HepG2 (cell line): Measurements from ENCODE around the gene KCTD8. TPM values are rescaled to one million over a fixed set of nuclear protein-coding genes. Genes with fewer than 3 reads are reported as not detected.

Experiments
- ATAC-seq: fragments of 200-7000 bp; cut with Tn5 transposase; 3 replicates; pipeline ENCODE4 v1.9.1; 2020; ENCODE audit warnings: mild to moderate bottlenecking, moderate library complexity
- BruUV-seq: library from RNA; stranded (reverse); fragments of 400-500 nt; replicated peaks from 2 replicates; lab custom pipeline; 2021; lab: Mats Ljungman, UMichigan
- CTCF ChIA-PET: fragments of 300-600 bp; formaldehyde crosslinking; extraction: SDS; loops from one replicate; lab custom pipeline; 2021; ENCODE audit warnings: low total read pairs, inconsistent platforms, low intra/inter-chr PET ratio; lab: Yijun Ruan, JAX
- POLR2A ChIA-PET: fragments of 350-600 bp; sonication (Branson Sonifier 250); formaldehyde crosslinking; loops from one replicate; lab custom pipeline; 2020; ENCODE audit warnings: antibody characterized with exemption, inconsistent platforms; lab: Yijun Ruan, JAX
- DNase-seq: peaks from one replicate; pipeline ENCODE4 v3.0.0-alpha.2; 2015; ENCODE audit warnings: low spot score
- FAIRE-seq: peaks from 3 replicates; lab custom pipeline; 2011; peaks lifted over from hg19 to GRCh38; lab: Jason Lieb, UNC
- H2AFZ ChIP-seq: one replicate; pipeline ENCODE4 v1.6.1; 2011; ENCODE audit warnings: low read length, inconsistent platforms
- H3K27ac ChIP-seq: fragments of 300-600 bp; 3 replicates; pipeline ENCODE4 v1.8.0; 2011; ENCODE audit warnings: mixed run types, mild to moderate bottlenecking, mixed read lengths, low read length, inconsistent platforms; ENCODE audit not compliant: insufficient read depth; ENCODE audit errors: extremely low read length
- H3K27me3 ChIP-seq, 2 experiments: fragments of 200-600 bp in 1 of 2; 2 replicates in 1 of 2; 3 replicates in 1 of 2; pipeline versions ENCODE4 v1.6.0 to v1.8.0; 2011; ENCODE audit warnings: low read length in 2 of 2, mild to moderate bottlenecking in 2 of 2, moderate library complexity in 2 of 2, inconsistent platforms in 1 of 2; ENCODE audit not compliant: insufficient read depth in 2 of 2, control insufficient read depth in 1 of 2
- H3K36me3 ChIP-seq, 2 experiments: fragments of 200-600 bp in 1 of 2; replicated peaks in 1 of 2; 2 replicates in 1 of 2; 3 replicates in 1 of 2; pipeline versions ENCODE4 v1.5.1 to v1.8.0; 2011; ENCODE audit warnings: low read length in 2 of 2, inconsistent platforms in 1 of 2; ENCODE audit not compliant: insufficient read depth in 2 of 2, control insufficient read depth in 1 of 2
- H3K4me1 ChIP-seq: 2 replicates; pipeline ENCODE4 v1.5.1; 2012; ENCODE audit warnings: low read length, inconsistent platforms; ENCODE audit not compliant: insufficient read depth
- H3K4me2 ChIP-seq: 2 replicates; pipeline ENCODE4 v1.6.0; 2011; ENCODE audit warnings: low read depth, low read length, inconsistent platforms
- H3K4me3 ChIP-seq, 3 experiments: fragments of 200-600 bp in 1 of 3; sonication (generic), shearing (Covaris generic) in 1 of 3; replicated peaks in 1 of 3; 2 replicates each; pipeline ENCODE4 v1.5.1; 2011 to 2016; ENCODE audit warnings: low read length in 3 of 3, inconsistent platforms in 2 of 3, low read depth in 2 of 3, mild to moderate bottlenecking in 2 of 3, control low read depth in 1 of 3, mixed read lengths in 1 of 3; ENCODE audit not compliant: insufficient read depth in 1 of 3
- H3K79me2 ChIP-seq: one replicate; pipeline ENCODE4 v1.6.1; 2011; ENCODE audit warnings: low read length, inconsistent platforms; ENCODE audit not compliant: insufficient read depth
- H3K9ac ChIP-seq: 2 replicates; pipeline ENCODE4 v1.6.0; 2011; ENCODE audit warnings: mild to moderate bottlenecking, low read depth, low read length, inconsistent platforms; ENCODE audit not compliant: insufficient read depth
- H3K9me3 ChIP-seq: 2 replicates; pipeline ENCODE4 v1.5.1; 2012; ENCODE audit warnings: mild to moderate bottlenecking, low read length
- H4K20me1 ChIP-seq: 2 replicates; pipeline ENCODE4 v1.6.0; 2011; ENCODE audit warnings: inconsistent platforms, mild to moderate bottlenecking, low read length, moderate library complexity; ENCODE audit not compliant: insufficient read depth
- CERS6 ChIP-seq: sonication (generic); formaldehyde crosslinking; IDR thresholded peaks from 2 replicates; pipeline ENCODE4 v1.5.0; 2020; ENCODE audit warnings: missing genetic modification reagents
- HHEX ChIP-seq: IDR thresholded peaks from 2 replicates; pipeline ENCODE4 v1.6.1; 2016; ENCODE audit warnings: control low read depth
- IRX3 ChIP-seq: sonication (generic); formaldehyde crosslinking; IDR thresholded peaks from 2 replicates; pipeline ENCODE4 v1.8.1; 2023; ENCODE audit warnings: mild to moderate bottlenecking, low read depth, missing genetic modification reagents, borderline replicate concordance
- JUN ChIP-seq: sonication (generic); formaldehyde crosslinking; IDR thresholded peaks from 2 replicates; pipeline ENCODE4 v1.4.0; 2020; ENCODE audit warnings: mild to moderate bottlenecking, missing genetic modification reagents
- MTF2 ChIP-seq: sonication (generic); formaldehyde crosslinking; IDR thresholded peaks from 2 replicates; pipeline ENCODE4 v1.5.0; 2020; ENCODE audit warnings: missing genetic modification reagents, borderline replicate concordance
- NFIC ChIP-seq: IDR thresholded peaks from 2 replicates; pipeline ENCODE4 v1.6.1; 2012; ENCODE audit warnings: mild to moderate bottlenecking, low read length, inconsistent platforms
- SMC3 ChIP-seq: IDR thresholded peaks from 2 replicates; pipeline ENCODE4 v1.6.1; 2011; ENCODE audit warnings: low read length, improper control_type of control experiment
- SNRNP70 ChIP-seq: fragments of 200-400 bp; formaldehyde crosslinking; IDR thresholded peaks from 2 replicates; pipeline ENCODE4 v1.6.1; 2017; ENCODE audit warnings: mild to moderate bottlenecking, low read depth, low read length, moderate library complexity
- ZKSCAN5 ChIP-seq: sonication (generic); formaldehyde crosslinking; IDR thresholded peaks from 2 replicates; pipeline ENCODE4 v1.5.1; 2020; ENCODE audit warnings: mild to moderate bottlenecking, missing genetic modification reagents
- ZNF607 ChIP-seq: sonication (generic); formaldehyde crosslinking; IDR thresholded peaks from 2 replicates; pipeline ENCODE4 v1.5.1; 2020; ENCODE audit warnings: missing genetic modification reagents, mild to moderate bottlenecking, borderline replicate concordance
- ZNF747 ChIP-seq: sonication (generic); formaldehyde crosslinking; IDR thresholded peaks from 2 replicates; pipeline ENCODE4 v1.8.1; 2023; ENCODE audit warnings: missing genetic modification reagents, mild to moderate bottlenecking, borderline replicate concordance
- WGBS: methylation state at CpG from one replicate; pipeline ENCODE4 v1.1.6; 2017; ENCODE audit warnings: low lambda C conversion rate; 5-methylcytosine and 5-hydroxymethylcytosine counted together
- in situ Hi-C: cut with HindIII; loops from 2 replicates; pipeline ENCODE4 v1.10.0; 2017; ENCODE audit warnings: low pct_unique_long_range_greater_than_20kb; ENCODE audit not compliant: extremely low pct_ligation_motif_present
- intact Hi-C: fragments of 100-400 bp; cut with micrococcal nuclease; formaldehyde crosslinking; loops from one replicate; pipeline ENCODE4 v1.10.0; 2022; ENCODE audit not compliant: unreplicated experiment
- polyA plus RNA-seq, 8 experiments: library from polyadenylated mRNA; depleted of rRNA in 3 of 8; stranded (reverse) in 7 of 8; unstranded in 1 of 8; fragments of >200 nt; fragmentation: Illumina TruSeq in 4 of 8; extraction: Trizol in 4 of 8; gene quantifications; 2 replicates each; pipeline versions ENCODE4 v1.2.1 to v1.2.3, GENCODE V29; 2011 to 2016; ENCODE audit warnings: low read depth in 4 of 8, missing spikeins in 1 of 8, mixed read lengths in 1 of 8; ENCODE audit not compliant: insufficient read depth in 1 of 8
- total RNA-seq, 5 experiments: library from RNA; depleted of rRNA; stranded (reverse); fragments of >200 nt; fragmentation: Illumina TruSeq; extraction: Trizol; gene quantifications; 2 replicates each; pipeline ENCODE4 v1.2.3, GENCODE V29; 2016; ENCODE audit warnings: low read depth in 1 of 5
- TF ChIP-seq, protein P1 (sequence below): sonication (generic); formaldehyde crosslinking; IDR thresholded peaks from 2 replicates; pipeline ENCODE4 v1.4.0; 2020; ENCODE audit warnings: low read depth, mild to moderate bottlenecking, missing genetic modification reagents

The KCTD8 gene
- total and polyA plus RNA-seq, 2 of the 13 experiments (the other 11 are each of a cell fraction or from before 2014, with no cell fraction given), result not detected

DNA sequence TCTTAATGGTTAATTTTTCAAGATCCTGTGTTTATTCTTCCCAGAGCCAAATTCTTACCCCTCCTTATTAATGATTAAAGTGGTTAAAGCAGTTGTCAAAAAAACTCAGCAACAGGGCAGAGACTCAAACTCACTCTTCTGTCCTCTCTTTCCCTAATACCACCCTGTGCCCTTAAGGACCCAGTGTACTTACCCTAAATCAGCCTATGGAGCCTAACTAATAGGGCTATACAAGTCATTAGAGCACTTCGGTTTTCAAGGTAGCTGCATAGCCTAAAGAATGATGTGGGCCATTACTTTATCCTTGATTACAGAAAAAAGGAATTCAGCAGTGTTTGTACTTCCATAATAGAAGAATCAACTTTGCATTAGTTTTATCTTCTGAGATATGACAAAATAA lies 216.3 kb downstream of the KCTD8 start:
- WGBS, result 0% methylated on average over 1 of the region's 1 CpG
- FAIRE-seq (no peak), ATAC-seq (no peak), DNase-seq (no peak)
- Histone ChIP-seq H4K20me1 (no peaks in the 10 kb centered on the region), H3K4me3 (no peak overlapping the region), H3K9me3 (peaks cover 25% of the 10 kb centered on the region), H3K4me1 (no peaks in the 10 kb centered on the region), H2AFZ (no peak overlapping the region), H3K27ac (no peak overlapping the region), H3K27me3 (no peaks in the 10 kb centered on the region), H3K36me3 (no peaks in the 10 kb centered on the region), H3K4me2 (no peak overlapping the region), H3K9ac (no peak overlapping the region), H3K79me2 (no peaks in the 10 kb centered on the region)
- no TSS peak for BruUV-seq
- ChIA-PET POLR2A (no interaction called here), CTCF (no interaction called here)
- intact Hi-C loops, result no loop called here
- TF ChIP-seq ZKSCAN5 (CRISPR knock-in tag) (no peak), IRX3 (CRISPR knock-in tag) (no peak), NFIC (no peak), SNRNP70 (no peak), HHEX (CRISPR knock-in tag) (no peak)
- in situ Hi-C loops, result no loop called here

DNA sequence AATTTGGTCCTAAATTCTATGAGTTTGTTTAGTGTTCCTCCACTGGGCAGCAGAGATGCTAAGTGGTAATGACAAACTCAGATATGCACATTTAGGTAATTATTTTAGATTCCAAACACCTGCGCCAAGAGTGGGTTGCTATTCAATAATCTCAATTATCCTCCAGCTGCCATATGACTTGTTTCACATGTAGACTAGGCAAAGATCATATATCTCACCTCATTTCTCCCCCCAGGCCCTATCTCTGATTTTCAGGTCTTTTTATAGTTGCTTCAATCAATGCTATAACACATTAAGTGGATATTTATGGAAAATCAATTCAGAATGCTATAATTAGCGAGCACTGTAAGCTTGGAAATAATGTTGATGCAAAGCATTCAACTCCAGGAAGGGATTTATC lies 217.6 kb downstream of the KCTD8 start:
- intact Hi-C loops, result no loop called here
- no TSS peak for BruUV-seq
- no peak for DNase-seq
- in situ Hi-C loops, result no loop called here
- Histone ChIP-seq H2AFZ (no peak overlapping the region), H3K4me2 (no peak overlapping the region), H3K27me3 (no peaks in the 10 kb centered on the region), H3K36me3 (no peaks in the 10 kb centered on the region), H3K27ac (no peak overlapping the region), H3K79me2 (no peaks in the 10 kb centered on the region), H4K20me1 (no peaks in the 10 kb centered on the region), H3K4me3 (no peak overlapping the region)
- CTCF ChIA-PET, result no interaction called here
- POLR2A ChIA-PET, result no interaction called here
- no peak for ATAC-seq
- TF ChIP-seq JUN (CRISPR knock-in tag) (no peak), ZNF747 (no peak), ZNF607 (CRISPR knock-in tag) (no peak), CERS6 (CRISPR knock-in tag) (no peak), SMC3 (no peak), MTF2 (no peak)
- TF ChIP-seq, protein P1, sequence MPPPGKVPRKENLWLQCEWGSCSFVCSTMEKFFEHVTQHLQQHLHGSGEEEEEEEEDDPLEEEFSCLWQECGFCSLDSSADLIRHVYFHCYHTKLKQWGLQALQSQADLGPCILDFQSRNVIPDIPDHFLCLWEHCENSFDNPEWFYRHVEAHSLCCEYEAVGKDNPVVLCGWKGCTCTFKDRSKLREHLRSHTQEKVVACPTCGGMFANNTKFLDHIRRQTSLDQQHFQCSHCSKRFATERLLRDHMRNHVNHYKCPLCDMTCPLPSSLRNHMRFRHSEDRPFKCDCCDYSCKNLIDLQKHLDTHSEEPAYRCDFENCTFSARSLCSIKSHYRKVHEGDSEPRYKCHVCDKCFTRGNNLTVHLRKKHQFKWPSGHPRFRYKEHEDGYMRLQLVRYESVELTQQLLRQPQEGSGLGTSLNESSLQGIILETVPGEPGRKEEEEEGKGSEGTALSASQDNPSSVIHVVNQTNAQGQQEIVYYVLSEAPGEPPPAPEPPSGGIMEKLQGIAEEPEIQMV (CRISPR knock-in tag), result no peak
- TF ChIP-seq, all 625 proteins: peak for 0
- Histone ChIP-seq H3K9ac (no peak overlapping the region), H3K9me3 (peaks cover 24% of the 10 kb centered on the region), H3K4me1 (no peaks in the 10 kb centered on the region)
- no peak for FAIRE-seq
- WGBS, result 0% methylated on average over 2 of the region's 2 CpGs
